HCT116 (cell line): ENCODE results near the gene THADA. TPM values are rescaled to one million over a fixed set of nuclear protein-coding genes. Genes with fewer than 3 reads are reported as not detected.

Experiments
- ATAC-seq: fragments of 200-7000 bp; cut with Tn5 transposase; 2 replicates; pipeline ENCODE4 v1.9.1; 2020; ENCODE audit warnings: mild to moderate bottlenecking, moderate library complexity
- BruUV-seq: library from RNA; stranded (reverse); fragments of 400-500 nt; replicated peaks from 2 replicates; lab custom pipeline; 2021; lab: Mats Ljungman, UMichigan
- CTCF ChIA-PET: fragments of 300-600 bp; sonication (Branson Sonifier 250); formaldehyde crosslinking; loops from one replicate; lab custom pipeline; 2021; ENCODE audit warnings: antibody characterized with exemption; lab: Charles Lee
- POLR2A ChIA-PET: fragments of 300-600, 350-600 bp; sonication (Branson Sonifier 250); formaldehyde crosslinking; loops from one replicate; lab custom pipeline; 2021; ENCODE audit warnings: antibody characterized with exemption; lab: Charles Lee
- RAD21 ChIA-PET, 2 experiments: fragments of 300-600 bp; sonication (Branson Sonifier 250); formaldehyde crosslinking; loops; one replicate each; lab custom pipeline; 2023; ENCODE audit warnings: low total read pairs in 2 of 2; ENCODE audit not compliant: uncharacterized antibody in 2 of 2, unreplicated experiment in 2 of 2, low non-redundant PET in 1 of 2; lab: Charles Lee
- DNase-seq: peaks from one replicate; pipeline ENCODE4 v3.0.0-alpha.2; 2010; ENCODE audit warnings: low read depth, low spot score
- H2AFZ ChIP-seq: fragments of 200-600 bp; shearing (Covaris generic), sonication (generic); 2 replicates; pipeline ENCODE4 v1.6.1; 2017; ENCODE audit warnings: low read depth, mixed run types, mixed read lengths, antibody characterized with exemption, low read length; ENCODE audit not compliant: poor library complexity, severe bottlenecking
- H3K27ac ChIP-seq: 2 replicates; pipeline ENCODE4 v1.5.1; 2012; ENCODE audit warnings: low read depth, low read length
- H3K27me3 ChIP-seq: fragments of 200-600 bp; sonication (generic); 2 replicates; pipeline ENCODE4 v1.6.1; 2016; ENCODE audit warnings: mixed run types, low read length, mixed read lengths; ENCODE audit not compliant: insufficient read depth
- H3K36me3 ChIP-seq, 2 experiments: fragments of 200-500 bp in 1 of 2; fragments of 200-600 bp in 1 of 2; sonication (Bioruptor generic) in 1 of 2; sonication (generic) in 1 of 2; 2 replicates each; pipeline versions ENCODE4 v1.5.1 to v1.6.1; 2014 to 2016; ENCODE audit warnings: low read length in 2 of 2, inconsistent platforms in 1 of 2, mixed read lengths in 1 of 2, mixed run types in 1 of 2; ENCODE audit not compliant: insufficient read depth in 2 of 2, control insufficient read depth in 1 of 2
- H3K4me1 ChIP-seq, 2 experiments: fragments of 200-600 bp in 1 of 2; sonication (generic) in 1 of 2; 2 replicates each; pipeline versions ENCODE4 v1.5.1 to v1.6.1; 2012 to 2017; ENCODE audit warnings: low read length in 2 of 2, inconsistent platforms in 1 of 2, mild to moderate bottlenecking in 1 of 2, mixed read lengths in 1 of 2, mixed run types in 1 of 2, moderate library complexity in 1 of 2; ENCODE audit not compliant: insufficient read depth in 2 of 2, control insufficient read depth in 1 of 2
- H3K4me2 ChIP-seq: fragments of 200-600 bp; sonication (generic); 2 replicates; pipeline ENCODE4 v1.6.1; 2017; ENCODE audit warnings: mixed run types, low read length, mixed read lengths
- H3K4me3 ChIP-seq, 2 experiments: fragments of 200-600 bp in 1 of 2; sonication (generic) in 1 of 2; replicated peaks in 1 of 2; 2 replicates each; pipeline ENCODE4 v1.5.1; 2011 to 2016; ENCODE audit warnings: low read length in 2 of 2, control low read depth in 1 of 2, low read depth in 1 of 2, mild to moderate bottlenecking in 1 of 2, mixed read lengths in 1 of 2, mixed run types in 1 of 2
- H3K79me2 ChIP-seq: fragments of 200-600 bp; sonication (generic); 2 replicates; pipeline ENCODE4 v1.6.1; 2017; ENCODE audit warnings: mild to moderate bottlenecking, mixed run types, low read length, moderate library complexity, mixed read lengths; ENCODE audit not compliant: insufficient read depth
- H3K9ac ChIP-seq: fragments of 200-600 bp; sonication (generic); 2 replicates; pipeline ENCODE4 v1.6.1; 2016; ENCODE audit warnings: low read length, mixed read lengths
- H3K9me2 ChIP-seq: fragments of 200-600 bp; sonication (generic), shearing (Covaris generic); 2 replicates; pipeline ENCODE4 v1.6.1; 2017; ENCODE audit warnings: mixed run types, mild to moderate bottlenecking, moderate library complexity; ENCODE audit not compliant: insufficient read depth
- H3K9me3 ChIP-seq, 2 experiments: fragments of 200-500 bp in 1 of 2; fragments of 200-600 bp in 1 of 2; sonication (Bioruptor generic) in 1 of 2; sonication (generic) in 1 of 2; 2 replicates each; pipeline ENCODE4 v1.6.1; 2014 to 2017; ENCODE audit warnings: low read length in 2 of 2, mixed read lengths in 2 of 2, inconsistent platforms in 1 of 2, low read depth in 1 of 2, mild to moderate bottlenecking in 1 of 2, mixed run types in 1 of 2, moderate library complexity in 1 of 2; ENCODE audit not compliant: control insufficient read depth in 1 of 2, insufficient read depth in 1 of 2
- H4K20me1 ChIP-seq: fragments of 200-600 bp; sonication (generic), shearing (Covaris generic); 2 replicates; pipeline ENCODE4 v1.6.1; 2017; ENCODE audit warnings: mixed run types, mild to moderate bottlenecking, moderate library complexity; ENCODE audit not compliant: insufficient read depth
- CBX3 ChIP-seq: IDR thresholded peaks from 2 replicates; pipeline ENCODE4 v1.6.1; 2012; ENCODE audit warnings: low read depth
- ELF1 ChIP-seq: IDR thresholded peaks from 2 replicates; pipeline ENCODE4 v1.6.1; 2012; ENCODE audit warnings: low read depth, borderline replicate concordance
- EZH2 ChIP-seq: fragments of 200-600 bp; sonication (generic); IDR thresholded peaks from 2 replicates; pipeline ENCODE4 v1.6.1; 2017; ENCODE audit warnings: antibody characterized with exemption, mixed run types
- EZH2phosphoT487 ChIP-seq: fragments of 200-600 bp; IDR thresholded peaks from 2 replicates; pipeline ENCODE4 v1.6.1; 2018; ENCODE audit warnings: antibody characterized with exemption, borderline replicate concordance
- POLR2A ChIP-seq: IDR thresholded peaks from 2 replicates; pipeline ENCODE4 v1.7.0; 2011; ENCODE audit warnings: borderline replicate concordance; ENCODE audit not compliant: insufficient read depth, insufficient read length; ENCODE audit errors: extremely low read depth
- POLR2AphosphoS5 ChIP-seq: IDR thresholded peaks from 2 replicates; pipeline ENCODE4 v1.6.1; 2011; ENCODE audit warnings: mild to moderate bottlenecking, low read depth, low read length, moderate library complexity
- TCF7L2 ChIP-seq: IDR thresholded peaks from 2 replicates; pipeline ENCODE4 v1.7.0; 2011; ENCODE audit warnings: borderline replicate concordance, inconsistent platforms; ENCODE audit not compliant: insufficient read depth, insufficient read length; ENCODE audit errors: extremely low read depth
- intact Hi-C: fragments of 100-400 bp; cut with micrococcal nuclease; formaldehyde crosslinking; loops from 2 replicates; pipeline ENCODE4 v1.10.0; 2022
- total RNA-seq: library from RNA; stranded (reverse); gene quantifications from one replicate; pipeline ENCODE4 v1.2.1, GENCODE V29; 2021; ENCODE audit not compliant: unreplicated experiment
- TF ChIP-seq, protein P1 (sequence below): IDR thresholded peaks from 2 replicates; pipeline ENCODE4 v1.6.1; 2012

THADA gene
- total RNA-seq, 1 experiment from 2014 or later = 30.7 TPM

DNA sequence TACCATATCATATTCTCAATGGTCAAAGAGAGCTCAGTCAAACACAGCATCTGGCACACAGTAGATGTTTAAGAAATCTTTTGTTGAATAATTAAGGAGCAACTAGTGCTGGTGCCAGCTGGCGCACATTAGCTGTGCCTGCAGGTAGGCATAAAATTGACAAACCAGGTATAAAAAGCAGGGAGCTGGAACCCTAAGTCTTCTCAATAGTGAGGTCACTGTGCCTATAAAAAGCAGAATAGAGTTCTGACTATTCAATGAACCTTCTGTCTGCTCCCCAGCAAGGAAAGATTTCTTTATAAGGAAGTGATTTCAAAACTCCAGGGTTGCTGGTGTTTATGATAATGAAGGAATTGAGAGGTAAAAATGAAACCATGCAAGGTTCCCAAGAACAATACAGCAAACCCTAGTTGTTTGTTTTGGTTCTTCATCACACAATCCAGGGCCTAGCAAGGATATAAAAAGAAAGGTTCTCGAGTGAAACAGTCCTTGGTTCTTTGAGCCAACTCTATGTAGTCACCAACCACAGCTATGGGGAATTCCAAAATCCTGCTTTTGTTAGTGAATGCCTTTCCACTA is 76.1 kb downstream of the THADA start:
- RAD21 ChIA-PET = no interaction called here

GRCh38 chr2:43518718-43519117 is 77.1 kb downstream of the THADA start:
- Histone ChIP-seq H3K79me2 (no peaks in the 10 kb centered on the region), H3K27me3 (no peaks in the 10 kb centered on the region), H3K9me3 (no peaks in the 10 kb centered on the region), H4K20me1 (peaks cover 4% of the 10 kb centered on the region; the same call in 1 of the 2 replicates), H3K4me1 (no peaks in the 10 kb centered on the region), H3K36me3 (no peaks in the 10 kb centered on the region), H3K9ac (no peak overlapping the region), H3K4me2 (no peak overlapping the region), H3K27ac (no peak overlapping the region), H3K4me3 (no peak overlapping the region), H3K9me2 (no peaks in the 10 kb centered on the region), H2AFZ (no peak overlapping the region)
- intact Hi-C loops = no loop called here
- DNase-seq = no peak
- ChIA-PET CTCF (no interaction called here), POLR2A (no interaction called here), RAD21 (no interaction called here)
- TF ChIP-seq EZH2 (no peak), ELF1 (no peak)
- ATAC-seq = no peak
- BruUV-seq = no TSS peak

More for the DNA sequence above, 76.1 kb downstream of the THADA start:
- Histone ChIP-seq H3K27me3 (no peaks in the 10 kb centered on the region), H3K9me3 (no peaks in the 10 kb centered on the region), H3K9me2 (no peaks in the 10 kb centered on the region), H3K36me3 (no peaks in the 10 kb centered on the region), H3K9ac (no peak overlapping the region), H3K4me2 (no peak overlapping the region), H3K4me1 (no peaks in the 10 kb centered on the region), H3K27ac (no peak overlapping the region), H2AFZ (no peak overlapping the region), H3K4me3 (no peak overlapping the region), H4K20me1 (peaks cover 4% of the 10 kb centered on the region; the same call in 1 of the 2 replicates), H3K79me2 (no peaks in the 10 kb centered on the region)
- no peak for ATAC-seq
- BruUV-seq = no TSS peak
- ChIA-PET CTCF (no interaction called here), POLR2A (no interaction called here)
- TF ChIP-seq EZH2phosphoT487 (no peak), POLR2AphosphoS5 (no peak), POLR2A (no peak), CBX3 (no peak), TCF7L2 (no peak)
- TF ChIP-seq, protein P1, sequence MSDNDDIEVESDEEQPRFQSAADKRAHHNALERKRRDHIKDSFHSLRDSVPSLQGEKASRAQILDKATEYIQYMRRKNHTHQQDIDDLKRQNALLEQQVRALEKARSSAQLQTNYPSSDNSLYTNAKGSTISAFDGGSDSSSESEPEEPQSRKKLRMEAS = no peak
- DNase-seq = no peak
- intact Hi-C loops = no loop called here
